Measurements from ENCODE around the gene SRC.

SRC gene

GRCh38 chr20:37413379-37413778 is 67.4 kb downstream of the SRC start:
- DNase-seq (ENCODE audit: low read depth), result no peak

- DNase-seq (ENCODE audit: low read depth), result no peak
Measured at GRCh38 chr20:37414224-37415035, 68.5 kb downstream of the SRC start.

GRCh38 chr20:37415118-37416085 is 69.5 kb downstream of the SRC start:
- no peak for DNase-seq (ENCODE audit: low read depth)

GRCh38 chr20:37416100-37416847 is 70.3 kb downstream of the SRC start:
- DNase-seq (ENCODE audit: low read depth), result no peak

- DNase-seq (ENCODE audit: low read depth), result no peak
Measured at GRCh38 chr20:37416848-37417616, 71.1 kb downstream of the SRC start.

- DNase-seq (ENCODE audit: low read depth), result no peak
Measured at GRCh38 chr20:37417617-37418467, 71.9 kb downstream of the SRC start.

GRCh38 chr20:37418591-37419109 is 72.7 kb downstream of the SRC start:
- DNase-seq (ENCODE audit: low read depth), result no peak

- no peak for DNase-seq (ENCODE audit: low read depth)
Measured at GRCh38 chr20:37419307-37419706, 73.4 kb downstream of the SRC start.

GRCh38 chr20:37419774-37420542 is 74.0 kb downstream of the SRC start:
- no peak for DNase-seq (ENCODE audit: low read depth)

- no peak for DNase-seq (ENCODE audit: low read depth)
Measured at GRCh38 chr20:37420610-37421009, 74.7 kb downstream of the SRC start.

GRCh38 chr20:37421060-37421905 is 75.3 kb downstream of the SRC start:
- no peak for DNase-seq (ENCODE audit: low read depth)

- DNase-seq (ENCODE audit: low read depth), result no peak
Measured at GRCh38 chr20:37421988-37422387, 76.0 kb downstream of the SRC start.

GRCh38 chr20:37422791-37423286 is 76.9 kb downstream of the SRC start:
- no peak for DNase-seq (ENCODE audit: low read depth)

GRCh38 chr20:37423545-37423944 is 77.6 kb downstream of the SRC start:
- no peak for DNase-seq (ENCODE audit: low read depth)

- no peak for DNase-seq (ENCODE audit: low read depth)
Measured at GRCh38 chr20:37424062-37424851, 78.3 kb downstream of the SRC start.

- DNase-seq (ENCODE audit: low read depth), result no peak
Measured at GRCh38 chr20:37425103-37425625, 79.2 kb downstream of the SRC start.

GRCh38 chr20:37426106-37426505 is 80.2 kb downstream of the SRC start:
- DNase-seq (ENCODE audit: low read depth), result no peak

Data from fibroblast of gingiva (primary cell).